Spleen (tissue), 7 donors: ENCODE results near the gene MORC1.

Experiments
- CTCF ChIP-seq, 11 experiments: fragments of 200-600 bp in 7 of 11; fragments of 450-650 bp in 4 of 11; sonication (generic) in 4 of 11; IDR thresholded peaks in 8 of 11; conservative IDR thresholded peaks in 3 of 11; 1 replicate in 7 of 11; 2 replicates in 4 of 11; pipeline versions ENCODE4 v1.4.0 to v1.8.0; 2016 to 2021; ENCODE audit warnings: antibody characterized with exemption in 11 of 11, inconsistent platforms in 4 of 11, mild to moderate bottlenecking in 1 of 11
- POLR2A ChIP-seq, 3 donors: fragments of 450-650 bp; IDR thresholded peaks; one replicate each; pipeline ENCODE4 v1.5.1; 2017; ENCODE audit warnings: antibody characterized with exemption in 3 of 3, mild to moderate bottlenecking in 1 of 3
- donor health status: DM: no; HTN: no; CAD: no; lungs with moderate emphysema.
- donor health status: DM: no; HTN: no; CAD: no.
- donor health status: DM: no; HTN: no; CAD: no.

- TF ChIP-seq CTCF (IDR thresholded peaks at IDR 0.05 in 8 of 11, conservative IDR thresholded peaks at IDR 0.05 in 3 of 11), result no peak
- TF ChIP-seq POLR2A (IDR thresholded peaks at IDR 0.05), result no peak
Measured at GRCh38 chr3:108951820-108952501, 166.0 kb downstream of the MORC1 start.
